T-helper 2 cell treated with Interferon-gamma antibody and Interleukin-4, amounts not matched to agents 100 ng/mL and 5 ng/mL, for 36 hours (primary cell): Measurements from ENCODE around the gene SIK3. TPM values are rescaled to one million over a fixed set of nuclear protein-coding genes. Genes with fewer than 3 reads are reported as not detected.

ENCODE experiments used
- intact Hi-C: fragments of 100-400 bp; cut with micrococcal nuclease; formaldehyde crosslinking; loops from one replicate; pipeline ENCODE4 v1.15.1; 2023
- total RNA-seq: library from RNA; stranded (reverse); gene quantifications from 2 replicates; pipeline ENCODE4 v1.2.3, GENCODE V29; 2022

The SIK3 gene
- total RNA-seq, 1 donor from 2014 or later, result 27.1 TPM

- intact Hi-C loops, result no loop called here
Measured at GRCh38 chr11:117081908-117082307, 16.3 kb downstream of the SIK3 start.

- intact Hi-C loops, result no loop called here
Measured at GRCh38 chr11:117080370-117080769, 17.9 kb downstream of the SIK3 start.

GRCh38 chr11:117076941-117077691 lies 21.1 kb downstream of the SIK3 start:
- intact Hi-C loops, result no loop called here

GRCh38 chr11:117075186-117075585 lies 23.0 kb downstream of the SIK3 start:
- intact Hi-C loops, result no loop called here

- intact Hi-C loops, result no loop called here
Measured at GRCh38 chr11:117074119-117074518, 24.1 kb downstream of the SIK3 start.

GRCh38 chr11:117073539-117073938 lies 24.7 kb downstream of the SIK3 start:
- intact Hi-C loops, result no loop called here

- intact Hi-C loops, result no loop called here
Measured at GRCh38 chr11:117072517-117073461, 25.4 kb downstream of the SIK3 start.

- intact Hi-C loops, result no loop called here
Measured at GRCh38 chr11:117071344-117071787, 26.9 kb downstream of the SIK3 start.

- intact Hi-C loops, result no loop called here
Measured at GRCh38 chr11:117070016-117070415, 28.2 kb downstream of the SIK3 start.

GRCh38 chr11:117068303-117068860 lies 29.8 kb downstream of the SIK3 start:
- intact Hi-C loops, result no loop called here

GRCh38 chr11:117066959-117067358 lies 31.3 kb downstream of the SIK3 start:
- intact Hi-C loops, result no loop called here

- intact Hi-C loops, result loop anchor here (5.0 kb wide), 1 partner anchor 33 kb away; the partner anchor contains the start of gene SIK3
Measured at GRCh38 chr11:117064275-117064674, 34.0 kb downstream of the SIK3 start.

- intact Hi-C loops, result loop anchor here (5.0 kb wide), 1 partner anchor 35 kb away; the partner anchor contains the start of gene SIK3
Measured at GRCh38 chr11:117062498-117062897, 35.7 kb downstream of the SIK3 start.

- intact Hi-C loops, result loop anchor here (5.0 kb wide), 1 partner anchor 36 kb away; the partner anchor contains the start of gene SIK3
Measured at GRCh38 chr11:117061256-117061655, 37.0 kb downstream of the SIK3 start.

- intact Hi-C loops, result loop anchor here (5.0 kb wide), 1 partner anchor 38 kb away; the partner anchor contains the start of gene SIK3
Measured at GRCh38 chr11:117059611-117060148, 38.5 kb downstream of the SIK3 start.

GRCh38 chr11:117058761-117059261 lies 39.4 kb downstream of the SIK3 start:
- intact Hi-C loops, result no loop called here

- intact Hi-C loops, result no loop called here
Measured at GRCh38 chr11:117057727-117058126, 40.5 kb downstream of the SIK3 start.

GRCh38 chr11:117057317-117057716 lies 40.9 kb downstream of the SIK3 start:
- intact Hi-C loops, result no loop called here

GRCh38 chr11:117055469-117055868 lies 42.8 kb downstream of the SIK3 start:
- intact Hi-C loops, result no loop called here

- intact Hi-C loops, result no loop called here
Measured at GRCh38 chr11:117054382-117054781, 43.8 kb downstream of the SIK3 start.
